Left lobe of liver (tissue), 2 donors: ENCODE measurements around the gene QPRT. TPM values are rescaled to one million over a fixed set of nuclear protein-coding genes. Genes with fewer than 3 reads are reported as not detected.
A peak's percentile ranks its signal among the peaks of the same experiment; 100 is the strongest.
"Not testable (repeated sequence)": the region's sequence is repeated elsewhere in the genome, so short reads cannot be mapped to it uniquely, and the experiment has no call there.

Experiments
- ATAC-seq: fragments of 200-7000 bp; cut with Tn5 transposase; one replicate; pipeline ENCODE4 v1.9.1; 2020; ENCODE audit warnings: mild to moderate bottlenecking, moderate library complexity
- DNase-seq: peaks from one replicate; pipeline ENCODE4 v3.0.0-alpha.2; 2020; ENCODE audit warnings: low spot score
- total RNA-seq: library from RNA; stranded (reverse); gene quantifications from one replicate; pipeline ENCODE4 v1.2.1, GENCODE V29; 2021
- donor health status: DM: no; HTN: no; CAD: no; lungs with moderate emphysema.
- donor health status: DM: no; HTN: yes; CAD: no.

The QPRT gene
- total RNA-seq, 1 donor from 2014 or later, result 143 TPM

- DNase-seq, ATAC-seq: not testable (repeated sequence)
Observed at GRCh38 chr16:29689490-29690351, 10.7 kb downstream of the QPRT start.

- not testable (repeated sequence) for DNase-seq, ATAC-seq
Observed at GRCh38 chr16:29692606-29693005, 13.6 kb downstream of the QPRT start.

- ATAC-seq (peak; percentile 91), DNase-seq (peak; percentile 88)
Observed at GRCh38 chr16:29694384-29695195, 15.6 kb downstream of the QPRT start.

GRCh38 chr16:29695675-29696074, 16.7 kb downstream of the QPRT start:
- not testable (repeated sequence) for ATAC-seq, DNase-seq

- DNase-seq (no peak), ATAC-seq (no peak)
Observed at GRCh38 chr16:29696881-29697331, 17.9 kb downstream of the QPRT start.

GRCh38 chr16:29697391-29697790, 18.4 kb downstream of the QPRT start:
- DNase-seq (no peak), ATAC-seq (no peak)

- no peak for ATAC-seq
- DNase-seq, result no peak
Observed at GRCh38 chr16:29698042-29698441, 19.1 kb downstream of the QPRT start.

GRCh38 chr16:29698484-29699323, 19.7 kb downstream of the QPRT start:
- ATAC-seq, result no peak
- no peak for DNase-seq

- no peak for DNase-seq
- no peak for ATAC-seq
Observed at GRCh38 chr16:29699324-29700219, 20.6 kb downstream of the QPRT start.

GRCh38 chr16:29700253-29700987, 21.4 kb downstream of the QPRT start:
- peak; percentile 69 for DNase-seq
- peak; percentile 94 for ATAC-seq

- DNase-seq (no peak), ATAC-seq (no peak)
Observed at GRCh38 chr16:29701214-29701555, 22.2 kb downstream of the QPRT start.

GRCh38 chr16:29702269-29702668, 23.3 kb downstream of the QPRT start:
- DNase-seq, result no peak

GRCh38 chr16:29705030-29705429, 26.1 kb downstream of the QPRT start:
- DNase-seq (no peak), ATAC-seq (no peak)

More at GRCh38 chr16:29702269-29702668, 23.3 kb downstream of the QPRT start:
- no peak for ATAC-seq

GRCh38 chr16:29707160-29707559, 28.2 kb downstream of the QPRT start:
- not testable (repeated sequence) for ATAC-seq, DNase-seq

- ATAC-seq (no peak), DNase-seq (no peak)
Observed at GRCh38 chr16:29708917-29709600, 30.1 kb downstream of the QPRT start.

GRCh38 chr16:29709657-29710056, 30.7 kb downstream of the QPRT start:
- not testable (repeated sequence) for DNase-seq, ATAC-seq

GRCh38 chr16:29710227-29711219, 31.5 kb downstream of the QPRT start:
- DNase-seq (no peak), ATAC-seq (peak; percentile 98)
